GM18519 (cell line): ENCODE results near the gene LRRC66.

ENCODE experiments used
- ATAC-seq: cut with Tn5 transposase; IDR thresholded peaks from one replicate; pipeline ENCODE4 v1.9.1; 2021; ENCODE audit warnings: mild to moderate bottlenecking, moderate library complexity; ENCODE audit not compliant: unreplicated experiment, low FRiP score

Gene LRRC66

DNA sequence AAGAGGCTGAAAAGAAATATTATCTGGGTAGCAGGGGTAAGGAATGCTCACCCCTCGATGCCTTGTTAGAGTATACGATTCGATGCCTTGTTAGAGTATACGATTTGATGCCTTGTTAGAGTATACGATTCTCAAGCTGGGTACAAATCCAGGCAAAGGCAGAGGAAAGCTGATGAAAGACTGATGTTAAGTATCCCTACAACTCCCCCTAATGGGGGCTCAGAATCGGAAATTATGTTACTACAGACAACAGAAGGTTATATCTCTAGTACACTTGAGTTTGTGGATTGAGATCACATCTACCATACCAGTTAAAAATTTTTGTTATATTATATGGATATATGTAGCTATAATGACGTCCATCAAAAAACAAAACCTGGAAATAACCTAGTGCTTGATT lies 4.8 kb downstream of the LRRC66 start:
- no peak for ATAC-seq

DNA sequence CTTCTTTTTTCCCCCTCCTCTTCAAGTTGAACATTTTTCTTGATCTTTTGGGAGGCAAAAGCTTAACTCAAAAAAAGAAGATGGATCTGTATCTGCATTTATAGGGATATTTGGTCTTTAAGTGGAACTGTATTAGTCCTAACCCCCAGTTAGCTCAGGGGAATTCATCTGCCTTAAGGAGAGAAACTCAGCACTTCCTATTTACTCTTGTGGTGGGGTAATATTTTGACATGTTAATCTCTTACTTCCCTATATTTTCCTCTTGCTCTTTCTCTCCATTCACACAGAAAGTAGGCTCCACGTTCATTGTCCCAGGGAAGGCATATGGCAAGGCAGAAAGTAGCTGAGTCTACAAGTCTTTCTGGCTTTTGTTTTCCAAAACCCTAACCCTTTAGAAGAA lies 5.3 kb downstream of the LRRC66 start:
- no peak for ATAC-seq

DNA sequence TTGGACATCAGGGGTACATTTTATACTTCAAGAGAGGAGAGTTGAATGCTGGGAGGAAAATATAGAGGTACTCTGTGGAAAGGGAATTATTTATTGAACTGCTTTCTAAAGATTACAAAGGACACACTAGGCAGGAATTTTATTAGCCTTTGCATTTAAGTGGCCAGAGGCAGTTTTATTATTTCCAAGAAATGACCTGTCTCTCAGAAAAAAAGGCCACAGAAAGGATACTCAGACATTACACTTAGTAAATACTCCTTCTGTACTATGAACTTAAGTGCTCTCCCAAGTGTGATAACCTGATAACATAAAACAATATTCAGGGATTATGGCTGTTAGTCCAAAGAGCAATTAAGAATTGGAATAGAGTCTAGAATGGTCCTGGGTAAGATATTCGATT lies 7.5 kb downstream of the LRRC66 start:
- no peak for ATAC-seq

DNA sequence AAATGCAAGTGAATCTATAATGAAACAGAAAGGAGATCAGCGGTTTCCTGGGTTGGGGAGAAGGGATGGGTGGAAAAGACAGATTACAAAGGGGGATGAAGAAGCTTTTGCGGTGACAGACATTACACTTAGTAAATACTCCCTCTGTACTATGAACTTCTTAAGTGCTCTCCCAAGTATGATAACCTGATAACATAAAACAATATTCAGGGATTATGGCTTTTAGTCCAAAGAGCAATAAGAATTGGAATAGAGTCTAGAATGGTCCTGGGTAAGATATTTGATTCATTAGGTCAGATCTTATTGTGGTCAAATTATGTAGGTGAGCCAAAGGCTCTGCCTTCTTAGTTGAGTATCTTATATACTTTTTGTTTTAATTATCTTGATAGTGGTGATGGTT lies 9.2 kb downstream of the LRRC66 start:
- ATAC-seq: no peak

DNA sequence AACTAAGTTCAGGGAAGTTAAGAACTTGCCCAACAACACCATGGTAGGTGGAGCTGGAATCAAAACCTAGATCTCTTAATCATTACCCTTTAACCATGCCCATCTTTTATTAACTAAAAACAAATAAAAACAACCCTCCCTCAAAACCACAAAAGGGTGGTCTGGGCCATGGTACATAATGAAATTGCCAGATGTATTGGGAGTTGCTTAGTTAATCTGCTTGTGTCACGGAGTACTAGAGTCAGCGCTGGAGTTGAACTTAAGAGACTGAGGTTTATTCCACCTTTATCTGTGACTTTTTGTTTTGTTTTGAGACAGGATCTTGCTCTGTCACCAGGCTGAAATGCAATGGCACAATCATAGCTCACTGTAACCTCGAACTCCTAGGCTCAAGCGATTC lies 13.3 kb downstream of the LRRC66 start:
- ATAC-seq: no peak

DNA sequence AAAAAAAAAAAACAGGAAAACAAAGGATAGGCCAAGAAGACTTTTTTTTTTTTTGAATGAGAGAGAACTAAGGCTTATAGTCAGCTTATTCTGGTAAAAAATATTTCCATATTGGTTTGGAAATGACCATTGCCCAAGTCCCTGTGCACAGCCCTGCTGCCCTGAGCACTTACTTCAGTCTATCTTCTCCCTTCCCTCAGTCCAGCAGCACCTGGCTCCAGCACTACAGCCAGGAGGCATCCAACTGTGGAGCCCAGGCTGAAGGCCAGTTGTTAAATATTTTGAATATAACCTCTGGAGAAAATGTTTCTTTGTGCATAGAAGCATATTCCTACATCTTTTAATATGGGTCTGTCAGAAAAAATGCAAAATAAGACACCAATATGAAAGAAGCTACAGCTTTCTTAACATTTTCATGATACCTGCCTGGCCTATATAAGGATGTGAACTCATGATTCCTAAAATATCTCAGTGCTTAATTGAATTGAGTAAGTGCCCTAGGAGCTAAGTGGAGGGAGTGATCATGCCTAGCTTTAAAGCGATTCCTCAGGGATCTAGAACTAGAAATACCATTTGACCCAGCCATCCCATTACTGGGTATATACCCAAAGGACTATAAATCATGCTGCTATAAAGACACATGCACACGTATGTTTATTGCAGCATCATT lies 14.4 kb downstream of the LRRC66 start:
- ATAC-seq: no peak

DNA sequence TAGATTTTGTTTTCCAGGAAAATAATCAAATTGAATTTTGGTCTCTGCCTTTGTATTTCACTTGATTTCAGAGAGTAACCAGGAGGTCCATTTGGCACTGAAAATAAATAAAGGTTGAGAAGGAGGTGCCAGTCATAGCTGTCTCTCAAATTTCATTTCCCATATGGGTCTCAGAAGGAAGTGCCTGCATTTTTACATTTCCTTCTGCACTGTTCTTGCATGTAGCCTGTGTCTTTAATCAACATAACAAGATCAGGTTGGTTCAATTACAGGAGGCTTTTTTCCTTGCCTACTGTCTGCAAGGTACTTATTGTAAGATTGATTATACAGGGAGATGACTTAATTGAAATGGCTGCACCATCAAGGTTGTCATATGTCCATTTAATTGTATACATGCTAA lies 15.7 kb downstream of the LRRC66 start:
- no peak for ATAC-seq

DNA sequence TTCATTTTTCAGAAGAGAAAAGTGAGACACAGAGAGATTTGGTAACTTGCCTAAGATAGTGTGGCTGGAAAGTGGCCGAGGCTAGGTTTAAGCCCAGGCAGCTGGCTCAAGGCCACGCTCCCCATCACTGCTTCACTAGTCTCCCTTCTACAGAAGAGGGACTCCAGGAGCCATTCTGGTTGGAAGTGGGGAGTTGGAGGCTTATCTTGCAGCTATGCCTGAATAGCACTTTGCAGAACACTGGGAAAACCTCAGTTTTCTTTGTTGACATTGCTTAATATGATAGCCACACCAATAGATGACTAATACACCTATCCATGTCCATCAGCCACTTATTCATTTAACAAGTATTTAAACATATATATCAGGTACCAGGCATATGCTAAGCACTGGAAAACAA lies 18.5 kb downstream of the LRRC66 start:
- no peak for ATAC-seq

DNA sequence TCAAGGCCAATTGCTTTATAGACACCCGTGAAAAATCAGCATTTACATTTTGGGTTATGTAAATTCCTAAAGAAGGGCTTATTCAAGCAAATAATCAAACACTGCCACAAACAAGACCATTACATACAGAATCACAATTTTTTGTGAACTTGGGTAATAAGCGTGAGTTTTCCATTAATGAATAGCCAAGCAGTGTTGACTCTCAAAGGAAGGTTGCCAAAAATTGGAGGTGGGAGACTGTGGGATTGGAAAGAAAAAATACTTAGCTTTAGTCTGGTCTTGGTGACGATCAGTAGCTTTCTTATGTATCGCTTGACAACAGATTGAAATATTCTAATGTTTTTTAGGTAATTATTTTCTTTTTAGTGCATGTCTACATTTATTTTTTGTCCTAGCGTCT lies 20.9 kb downstream of the LRRC66 start:
- no peak for ATAC-seq

DNA sequence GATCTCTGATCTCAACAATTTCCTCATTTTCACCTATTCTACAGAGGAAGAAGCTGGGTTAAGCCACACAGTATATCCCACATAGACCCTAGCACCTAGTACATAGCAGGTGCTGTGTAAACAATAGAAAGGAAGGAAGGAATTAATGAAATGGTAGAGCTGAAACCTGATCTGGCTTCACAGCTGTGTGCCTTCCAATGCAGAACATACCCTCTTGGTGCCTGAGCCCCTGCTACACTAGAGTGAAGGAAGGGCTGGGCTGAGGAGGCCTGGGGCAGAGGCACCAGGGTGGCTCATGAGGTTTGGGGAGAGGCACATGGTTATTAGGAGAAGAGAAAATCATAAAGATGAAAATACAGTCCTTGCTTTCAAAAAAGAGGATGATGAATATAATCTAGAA lies 21.3 kb downstream of the LRRC66 start:
- ATAC-seq: no peak

DNA sequence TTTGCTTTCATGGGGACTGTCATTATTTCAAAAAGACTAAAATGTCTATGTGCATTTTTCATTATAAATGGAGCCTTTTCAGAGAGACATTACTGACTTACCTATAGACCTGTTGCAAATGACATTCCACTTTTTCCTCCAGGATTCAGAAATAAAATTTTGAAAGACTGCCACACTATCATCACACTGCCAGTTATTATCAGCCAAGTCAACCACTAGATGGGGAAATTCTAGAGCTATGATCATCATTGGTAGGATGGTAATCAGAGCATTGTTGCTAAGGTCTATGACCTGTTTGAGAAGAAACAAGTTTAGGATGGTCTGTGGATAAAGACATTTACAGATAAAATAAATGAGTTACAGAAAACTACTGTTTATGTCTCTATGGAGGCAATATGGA lies 22.5 kb downstream of the LRRC66 start:
- ATAC-seq: no peak

DNA sequence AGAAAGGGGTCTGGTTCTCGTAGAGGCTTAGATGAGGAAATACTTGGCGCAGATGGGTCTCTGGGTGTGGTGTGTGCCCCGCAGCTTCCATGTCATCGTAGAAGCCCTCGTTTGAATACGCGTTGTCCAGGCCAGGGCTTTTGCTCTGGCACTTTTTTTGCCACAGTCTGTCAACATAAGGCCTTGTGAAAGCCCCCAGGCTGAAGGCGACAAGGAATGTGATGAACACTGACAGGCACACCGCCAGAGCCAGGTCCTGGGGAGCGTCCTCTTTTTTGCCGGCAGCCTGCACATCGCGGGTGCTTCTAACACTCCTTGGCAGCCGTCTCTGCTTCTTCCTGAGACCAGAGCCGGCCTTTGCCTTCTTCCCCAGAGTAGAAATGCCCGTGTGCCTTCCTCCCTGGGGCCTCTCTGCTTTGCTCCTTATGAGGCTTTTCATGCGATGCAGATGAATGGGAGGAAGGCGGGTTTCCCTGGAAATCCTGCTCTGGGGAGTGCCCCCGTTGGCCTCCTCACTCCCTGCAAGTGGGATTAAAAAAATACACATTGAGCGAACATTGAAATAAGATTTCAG lies 24.4 kb downstream of the LRRC66 start:
- ATAC-seq: no peak

DNA sequence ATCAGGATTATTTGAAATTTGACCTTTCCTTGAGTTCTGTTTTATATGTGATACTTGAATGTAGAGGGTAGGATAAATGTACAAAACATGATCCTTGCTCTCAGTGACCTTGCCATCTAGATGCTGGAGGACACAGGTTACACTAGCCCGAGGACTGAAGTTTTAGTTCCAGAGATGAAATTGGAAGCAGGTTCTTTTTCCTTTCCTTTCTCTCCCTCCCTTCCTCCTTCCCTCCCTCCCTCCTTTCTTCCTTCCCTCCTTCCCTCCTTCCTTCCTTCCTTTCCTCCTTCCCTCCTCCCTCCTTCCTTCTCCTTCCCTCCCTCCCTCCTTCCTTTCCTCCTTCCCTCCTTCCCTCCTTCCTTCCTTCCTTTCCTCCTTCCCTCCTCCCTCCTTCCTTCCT lies 54.3 kb downstream of the LRRC66 start:
- ATAC-seq: no peak

DNA sequence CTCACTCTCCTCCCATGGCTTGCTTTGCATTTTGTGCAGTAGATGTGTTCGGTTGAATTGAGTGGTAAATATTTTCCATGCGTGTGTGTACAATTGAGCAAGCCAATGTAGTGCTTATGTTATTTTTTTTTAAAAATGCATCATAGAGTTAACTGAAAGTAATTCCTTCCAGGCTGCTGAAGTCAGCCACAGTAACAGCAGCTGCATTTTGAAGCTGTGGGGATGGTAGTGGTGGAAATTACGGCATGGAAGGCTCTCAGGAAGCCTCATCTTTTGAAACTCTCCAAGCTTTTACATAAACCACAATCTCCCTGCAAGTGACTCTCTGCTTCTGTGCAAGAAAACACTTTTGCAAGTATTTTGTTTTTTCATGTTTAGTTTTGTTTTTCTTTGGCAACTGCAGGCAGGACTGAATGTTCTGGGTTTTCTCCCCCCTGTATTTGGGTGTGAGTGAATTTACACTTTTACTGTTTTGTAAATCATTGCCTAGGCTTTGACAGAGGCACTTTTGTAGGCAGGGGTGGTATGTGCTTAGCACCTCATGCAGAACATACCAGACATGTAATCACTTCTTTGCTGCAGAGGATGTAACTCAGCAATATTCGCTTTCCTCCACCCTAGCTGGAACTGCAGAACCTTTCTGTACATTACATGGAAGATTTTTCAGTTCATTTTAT lies 56.2 kb downstream of the LRRC66 start:
- no peak for ATAC-seq

DNA sequence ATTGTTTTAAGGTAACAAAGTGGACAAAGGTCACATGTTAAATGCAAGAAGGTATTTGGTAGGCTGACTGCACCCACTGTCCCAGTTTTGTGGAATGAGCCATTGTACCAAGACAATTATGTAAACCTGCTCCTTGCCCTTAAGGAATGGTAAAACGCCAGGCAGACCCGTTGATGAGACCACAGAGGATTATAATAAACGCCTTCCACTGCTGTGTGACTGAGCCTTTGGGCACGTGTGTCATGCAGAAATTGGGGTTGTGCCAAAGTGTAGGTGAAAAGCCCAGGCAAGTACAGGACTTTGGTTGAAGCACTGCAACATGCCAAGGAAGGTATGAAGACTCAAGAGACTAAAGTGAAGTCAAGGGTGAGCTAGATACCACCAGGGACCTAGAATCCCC lies 59.7 kb downstream of the LRRC66 start:
- no peak for ATAC-seq

DNA sequence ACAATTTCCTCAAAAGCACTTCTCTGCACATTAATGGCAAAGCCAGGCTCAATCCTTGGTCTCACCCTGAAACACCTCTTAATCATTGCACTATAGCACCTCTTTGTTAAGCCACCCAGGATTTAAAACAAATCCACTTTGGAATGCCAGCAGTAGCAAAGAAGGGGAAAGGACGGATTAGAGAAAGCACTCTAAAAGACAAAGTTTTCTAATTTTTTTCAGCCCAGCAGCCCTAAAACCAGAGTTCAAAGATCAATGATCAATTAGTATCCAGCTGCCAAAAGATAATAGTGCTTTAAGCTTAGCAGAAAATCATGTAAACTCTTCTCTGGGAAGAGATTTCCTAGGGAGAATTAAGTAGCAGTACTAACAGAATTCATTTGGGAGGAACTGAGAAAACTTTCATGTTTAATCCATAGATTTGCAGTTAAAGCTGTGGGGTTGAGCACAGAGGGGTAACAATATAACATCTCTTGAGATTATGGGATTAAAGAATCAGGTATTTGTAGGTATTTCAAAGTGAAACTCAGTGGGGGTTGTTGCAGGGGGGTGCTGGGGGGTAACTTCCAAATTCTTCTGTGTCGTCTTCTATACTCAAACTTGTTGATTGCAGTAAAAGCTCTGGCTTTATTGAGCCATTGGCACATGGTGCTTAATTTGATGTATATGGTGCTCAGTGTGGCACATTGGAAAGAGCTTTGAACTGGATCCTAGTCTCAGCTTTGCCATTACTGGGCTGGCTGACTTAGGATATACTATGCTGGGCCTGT lies 61.8 kb downstream of the LRRC66 start:
- no peak for ATAC-seq
